Hepatocyte (in vitro differentiated cells): ENCODE results near the gene KIAA0930.
"Not testable (repeated sequence)": the region's sequence is repeated elsewhere in the genome, so short reads cannot be mapped to it uniquely, and the experiment has no call there.

Experiments used
- CTCF ChIP-seq: fragments of 200-600 bp; sonication (generic); IDR thresholded peaks from 2 replicates; pipeline ENCODE4 v1.5.1; 2016; ENCODE audit warnings: antibody characterized with exemption, mild to moderate bottlenecking; ENCODE audit not compliant: poor library complexity
- EZH2 ChIP-seq: fragments of 200-600 bp; sonication (generic); IDR thresholded peaks from 2 replicates; pipeline ENCODE4 v1.6.1; 2016; ENCODE audit warnings: antibody characterized with exemption, mild to moderate bottlenecking, borderline replicate concordance
- EZH2phosphoT487 ChIP-seq: fragments of 200-600 bp; sonication (generic); IDR thresholded peaks from one replicate; pipeline ENCODE4 v1.6.1; 2018; ENCODE audit warnings: antibody characterized with exemption, mild to moderate bottlenecking, low read depth, moderate library complexity; ENCODE audit not compliant: unreplicated experiment, severe bottlenecking

- not testable (repeated sequence) for TF ChIP-seq CTCF, EZH2phosphoT487, EZH2
Observed at GRCh38 chr22:45257941-45258340, 17.2 kb upstream of the KIAA0930 start.
